NOMO-1 treated with DMSO at 0.1 percent for 48 hours (cell line): Measurements from ENCODE around the gene IGF2BP2.
A peak's percentile ranks its signal among the peaks of the same experiment; 100 is the strongest.

Experiments
- DNase-seq: peaks from one replicate; lab custom pipeline; 2025; ENCODE audit not compliant: unreplicated experiment; lab: John Stamatoyannopoulos, UW

IGF2BP2 gene

DNA sequence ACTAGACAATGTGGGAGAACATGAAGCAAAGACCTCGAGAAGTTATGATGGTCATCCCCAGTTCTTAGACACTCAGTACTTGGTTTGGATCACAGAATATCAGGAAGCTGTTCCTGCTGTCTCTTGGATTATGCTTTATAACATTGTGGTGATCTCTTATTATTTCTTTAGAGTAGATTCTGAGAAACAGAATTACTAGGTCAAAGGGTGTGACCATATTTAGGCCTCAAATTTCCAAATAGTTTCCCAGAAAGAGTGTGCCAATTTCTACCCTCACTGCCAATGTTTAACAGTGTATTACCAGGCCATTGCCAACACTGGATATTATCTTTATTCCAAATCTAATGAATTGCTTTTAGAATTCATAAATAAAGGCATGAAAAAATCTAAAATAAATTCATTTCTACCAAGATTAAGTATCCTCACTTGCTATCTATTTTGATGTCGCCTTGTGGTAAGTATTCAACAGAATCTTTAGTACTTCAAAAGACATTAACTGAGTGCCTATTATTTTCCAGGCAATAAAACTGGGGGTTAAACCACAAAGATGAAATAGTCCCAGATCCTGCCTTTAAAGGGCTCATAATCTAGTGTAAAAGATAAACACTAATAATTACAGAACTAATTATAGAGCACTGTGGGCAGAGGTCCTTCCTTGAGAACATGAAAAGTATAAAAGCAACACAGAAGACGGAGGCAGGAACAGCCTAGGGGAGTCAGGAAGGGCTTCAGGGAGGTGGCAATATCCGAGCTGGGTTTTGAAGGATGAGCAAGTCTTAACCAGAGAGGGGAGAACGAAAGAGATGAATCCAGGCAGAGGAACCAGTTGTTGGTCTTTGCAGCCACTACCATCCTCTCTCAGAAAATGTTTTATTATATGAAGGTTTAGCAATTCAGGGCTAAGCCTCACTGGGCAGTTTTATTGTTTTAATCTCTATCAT lies 86.8 kb downstream of the IGF2BP2 start:
- DNase-seq: no peak

DNA sequence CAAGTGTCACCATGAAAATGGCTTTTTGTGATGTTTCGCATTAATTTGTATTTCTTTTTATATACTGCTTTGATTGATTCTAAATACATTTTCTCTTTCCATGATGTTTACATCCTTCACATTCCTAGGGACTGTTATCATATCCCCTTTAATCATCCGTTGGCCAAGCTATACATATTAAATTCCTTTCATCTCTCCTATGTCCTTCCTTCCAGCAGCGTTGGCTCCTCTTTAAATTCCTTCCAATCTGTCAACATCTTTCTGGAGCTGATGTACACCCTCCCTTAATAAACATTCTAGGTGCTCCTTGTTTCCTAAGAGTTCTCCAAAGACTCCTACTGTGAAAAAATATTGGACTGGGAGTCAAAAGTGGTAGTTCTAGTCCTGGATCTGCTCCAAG lies 87.8 kb downstream of the IGF2BP2 start:
- no peak for DNase-seq

DNA sequence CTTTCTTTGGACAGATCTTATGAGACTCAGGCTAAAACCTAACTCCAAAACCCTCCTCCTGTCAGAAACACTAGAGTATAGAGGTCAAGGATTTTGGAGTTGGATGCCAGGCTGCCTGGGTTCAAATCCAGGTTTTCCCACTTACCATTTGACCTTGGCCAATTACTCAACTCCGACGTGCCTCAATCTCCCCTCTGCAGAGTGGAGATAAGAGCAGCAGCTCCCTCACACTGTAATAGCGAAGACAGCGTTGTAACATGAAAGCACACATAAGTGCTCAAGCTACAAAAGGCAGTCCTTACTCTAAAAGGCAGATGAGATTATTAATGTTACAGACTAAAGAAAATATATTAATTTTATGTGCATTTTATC lies 90.1 kb downstream of the IGF2BP2 start:
- no peak for DNase-seq

DNA sequence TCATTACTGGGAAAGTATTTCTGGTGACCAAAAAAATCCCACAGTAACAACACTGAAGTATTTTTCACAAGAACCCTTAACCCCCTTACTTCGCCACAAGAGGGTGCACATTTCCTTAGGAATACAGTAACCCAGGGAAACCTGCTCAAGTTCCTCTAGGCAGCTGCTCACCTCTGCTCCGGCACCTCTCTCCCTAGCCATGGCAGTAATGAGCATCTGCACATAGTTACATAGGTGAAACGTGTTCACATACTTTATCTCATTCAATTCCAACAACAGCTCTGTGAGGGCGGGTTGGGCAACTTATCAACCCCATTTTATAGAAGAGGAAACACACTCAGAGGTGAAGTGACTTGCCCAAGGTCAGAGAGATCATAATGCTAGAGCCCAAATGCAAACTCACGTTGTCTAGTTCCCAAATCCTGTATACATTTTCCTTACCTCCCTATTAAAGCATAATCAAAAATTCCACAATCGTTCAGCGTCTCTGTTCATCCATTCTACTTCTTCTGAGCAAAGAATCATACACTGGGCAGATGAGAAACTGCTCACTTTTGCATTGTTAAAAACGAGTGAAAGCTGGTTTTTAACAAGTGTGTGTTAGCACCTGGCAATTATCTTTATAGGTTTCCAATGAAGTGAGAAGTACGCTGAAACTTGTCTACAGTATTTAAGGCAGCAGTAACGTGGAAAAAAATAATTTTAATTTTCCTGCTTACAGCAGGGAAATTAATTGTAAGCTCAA lies 90.7 kb downstream of the IGF2BP2 start:
- peak; percentile 77 for DNase-seq

DNA sequence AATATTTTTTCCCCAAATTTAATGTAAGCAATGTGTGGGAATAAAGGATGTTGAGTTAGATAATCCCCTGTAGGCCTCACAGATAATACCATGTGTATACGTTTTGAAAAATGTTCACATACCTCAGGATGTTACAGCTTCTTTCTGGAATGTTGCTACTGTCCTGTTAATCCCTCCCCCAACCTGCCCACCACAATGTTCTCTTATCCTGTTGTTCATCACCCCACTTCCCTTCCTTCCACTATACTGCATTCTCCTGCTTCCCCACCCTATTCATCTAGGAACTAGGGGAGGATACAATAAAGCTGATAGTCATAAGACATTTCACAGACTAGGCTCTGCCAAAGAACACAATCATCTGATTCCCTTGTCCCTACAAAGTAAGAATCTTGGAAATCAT lies 92.1 kb downstream of the IGF2BP2 start:
- DNase-seq: no peak

DNA sequence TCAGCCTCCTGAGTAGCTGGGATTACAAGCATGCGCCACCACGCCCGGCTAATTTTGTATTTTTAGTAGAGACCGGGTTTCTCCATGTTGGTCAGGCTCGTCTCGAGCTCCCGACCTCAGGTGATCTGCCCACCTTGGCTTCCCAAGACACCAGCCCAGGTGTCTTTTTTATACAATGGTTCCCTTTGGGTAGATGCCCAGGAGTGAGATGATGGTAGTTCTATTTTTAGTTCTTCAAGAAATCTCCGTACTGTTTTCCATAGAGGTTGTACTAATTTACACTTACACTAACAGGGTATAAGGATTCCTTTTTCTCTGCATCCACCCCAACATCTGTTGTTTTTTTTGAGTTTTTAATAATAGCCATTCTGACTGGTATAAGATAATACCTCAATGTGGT lies 94.3 kb downstream of the IGF2BP2 start:
- no peak for DNase-seq

DNA sequence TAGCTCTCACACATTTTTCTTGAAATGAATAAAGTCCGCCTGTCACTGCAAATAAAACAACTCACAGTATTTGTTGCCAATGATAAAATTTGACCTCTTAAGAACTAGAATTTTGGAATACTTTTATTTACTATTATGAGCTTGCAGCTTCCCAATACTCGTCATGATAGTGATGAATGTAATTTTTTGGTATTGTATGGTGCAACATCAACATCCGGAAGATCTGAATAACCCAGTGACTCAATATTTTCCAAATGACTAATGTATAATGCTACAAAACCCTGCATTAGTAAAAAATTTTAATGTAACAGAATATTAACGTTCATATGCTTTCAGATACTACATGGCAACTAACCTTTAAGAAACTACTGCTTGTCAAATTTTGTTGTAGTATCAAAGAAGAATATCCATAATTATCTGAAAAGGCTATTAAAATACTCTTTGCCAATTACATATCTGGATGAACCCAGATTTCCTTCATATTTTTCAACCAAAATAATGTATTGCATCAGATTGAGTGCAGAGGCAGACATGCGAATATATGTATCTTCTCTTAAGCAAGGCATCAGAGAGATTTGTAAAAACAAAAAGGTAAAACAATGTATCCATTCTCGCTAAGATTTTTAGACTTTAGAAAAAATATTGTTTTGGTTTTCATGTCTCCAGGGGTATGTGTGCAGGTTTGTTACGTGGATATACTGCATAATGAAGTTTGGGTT lies 95.3 kb downstream of the IGF2BP2 start:
- DNase-seq: peak; percentile 92

DNA sequence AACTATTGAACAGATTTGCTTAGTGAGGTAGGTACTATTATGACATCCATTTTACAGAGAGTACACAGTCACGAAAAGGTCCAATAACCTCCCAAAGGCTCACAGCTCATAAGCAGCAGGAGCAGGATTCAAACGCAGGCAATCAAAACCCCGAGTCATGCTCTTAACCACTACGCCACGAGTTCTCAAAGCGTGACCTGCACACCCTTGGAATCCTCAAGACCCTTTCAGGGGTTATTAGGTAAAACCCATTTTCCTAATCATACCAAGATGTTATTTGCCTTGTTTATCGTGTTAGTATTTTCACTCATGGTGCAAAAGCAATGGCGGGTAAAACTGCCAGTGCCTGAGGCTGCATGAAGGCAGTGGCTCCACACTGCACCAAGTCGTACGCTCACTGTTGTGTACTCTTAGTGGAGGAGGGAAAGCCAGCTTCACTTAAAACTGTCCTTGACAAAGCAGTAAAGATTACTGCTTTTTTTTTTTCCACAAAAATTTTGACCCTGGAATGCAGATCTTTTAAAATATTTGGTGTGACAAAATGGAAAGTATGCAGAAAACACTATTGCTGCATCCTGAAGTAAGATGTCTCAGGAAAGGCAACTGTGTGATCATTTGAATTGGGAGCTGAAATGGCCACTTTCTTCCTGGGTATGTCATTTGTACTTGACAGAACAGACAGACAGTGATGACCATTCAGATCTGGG lies 96.1 kb downstream of the IGF2BP2 start:
- DNase-seq: no peak

DNA sequence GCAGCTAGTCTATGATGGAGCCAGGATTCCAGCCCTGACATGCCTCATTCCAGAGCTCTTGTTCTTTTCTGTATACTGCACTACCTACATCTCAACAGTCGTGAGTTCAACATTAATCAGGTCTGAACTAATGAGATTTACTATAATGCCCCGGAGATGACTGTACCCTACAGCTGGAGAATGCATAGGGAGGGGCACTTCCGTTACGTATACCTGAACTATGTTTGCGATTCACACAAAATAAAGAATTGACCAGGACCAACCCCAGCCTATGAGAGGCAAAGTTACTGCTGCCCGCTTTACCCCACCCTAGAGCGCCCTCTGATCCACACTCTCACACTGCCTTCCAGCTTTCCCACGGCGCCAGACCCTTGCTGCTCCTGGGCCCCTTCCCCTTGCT lies 97.0 kb downstream of the IGF2BP2 start:
- DNase-seq: no peak

DNA sequence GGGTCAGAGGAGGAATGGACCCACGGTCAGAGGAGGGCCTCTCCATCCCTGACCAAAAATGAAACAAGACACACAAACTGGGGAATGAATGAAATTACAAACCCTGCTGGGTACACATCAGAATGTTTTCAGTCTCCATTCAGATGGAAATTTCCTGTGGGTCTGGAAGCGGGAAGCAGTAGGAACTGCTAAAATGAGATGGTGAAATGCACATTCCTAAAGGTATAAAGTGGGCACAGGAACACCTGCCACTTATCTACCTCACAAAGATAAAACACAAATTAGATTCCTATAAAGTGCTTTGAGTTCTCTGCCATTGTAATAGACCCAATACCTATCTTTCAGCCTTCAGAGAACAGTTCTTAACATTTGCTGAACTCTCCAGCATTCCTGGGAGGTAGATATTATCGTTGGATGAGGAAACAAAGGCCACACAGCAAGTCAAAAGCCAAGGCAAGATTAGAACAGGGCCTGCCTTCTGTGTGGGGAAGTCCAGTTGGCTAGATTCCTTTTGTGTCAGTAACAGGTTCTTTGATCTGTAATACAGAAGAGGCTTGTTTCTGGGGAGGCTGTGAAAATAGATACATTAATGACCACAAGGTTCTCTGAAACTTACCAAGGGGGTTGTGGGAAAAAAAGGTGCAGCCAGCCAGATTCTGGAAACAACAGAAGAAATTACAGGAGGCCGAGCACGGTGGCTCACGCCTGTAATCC lies 98.4 kb downstream of the IGF2BP2 start:
- DNase-seq: no peak

DNA sequence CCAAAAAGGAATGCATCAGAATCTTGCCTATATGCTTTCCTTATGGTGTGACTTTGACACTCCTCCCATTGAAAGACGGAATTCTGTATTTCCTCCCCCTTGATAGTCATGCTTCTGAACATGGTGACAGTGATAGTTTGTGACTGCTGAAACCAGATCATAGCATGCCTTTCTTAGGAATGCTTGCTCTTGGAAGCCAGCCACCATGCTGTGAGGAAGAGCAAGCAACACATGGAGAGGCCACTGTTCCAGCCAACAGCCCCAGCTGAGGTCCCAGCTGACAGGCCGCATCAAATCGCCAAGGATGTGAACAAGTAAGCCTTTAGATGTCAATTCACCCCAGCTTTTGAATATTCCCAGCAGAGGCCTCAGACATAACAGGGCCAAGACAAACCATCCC lies 100.1 kb downstream of the IGF2BP2 start:
- DNase-seq: no peak

DNA sequence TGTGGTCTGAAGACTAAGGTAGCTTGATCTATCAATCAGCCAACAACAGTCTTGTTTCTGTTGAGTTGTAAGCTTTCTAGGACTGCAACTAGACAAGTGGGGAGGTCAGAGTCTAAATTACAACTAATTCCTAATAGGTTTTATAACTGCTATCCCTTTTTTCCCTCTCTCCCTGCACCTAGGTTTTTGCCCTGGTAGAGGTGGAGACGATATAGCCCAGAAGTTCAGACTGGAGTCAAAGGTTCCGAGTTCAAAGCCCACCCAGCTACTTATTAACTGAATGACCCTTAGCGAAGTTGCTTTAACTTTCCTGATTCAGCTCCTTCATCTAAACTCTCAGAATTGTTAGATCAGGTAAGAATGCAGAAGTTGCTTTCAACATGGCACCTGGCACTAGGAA lies 100.6 kb downstream of the IGF2BP2 start:
- DNase-seq: no peak

DNA sequence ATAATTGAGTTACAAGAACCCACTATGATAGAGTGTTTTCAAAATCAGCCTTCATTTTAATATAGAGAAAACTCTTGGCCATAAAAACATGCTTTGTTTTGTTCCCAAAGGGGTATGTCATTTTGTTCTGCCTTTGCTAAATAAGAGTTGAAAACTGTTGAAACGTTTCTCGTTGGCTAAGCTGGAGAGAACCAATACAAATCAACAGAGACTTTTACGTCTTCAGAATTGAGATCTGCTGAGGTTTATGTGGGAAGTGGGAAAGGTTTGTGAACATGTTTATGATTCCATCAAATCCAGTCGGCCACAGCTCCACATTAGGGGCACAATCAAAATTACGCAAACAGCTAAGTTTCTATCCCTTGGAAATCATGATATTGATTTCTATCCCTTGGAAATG lies 102.0 kb downstream of the IGF2BP2 start:
- DNase-seq: no peak

DNA sequence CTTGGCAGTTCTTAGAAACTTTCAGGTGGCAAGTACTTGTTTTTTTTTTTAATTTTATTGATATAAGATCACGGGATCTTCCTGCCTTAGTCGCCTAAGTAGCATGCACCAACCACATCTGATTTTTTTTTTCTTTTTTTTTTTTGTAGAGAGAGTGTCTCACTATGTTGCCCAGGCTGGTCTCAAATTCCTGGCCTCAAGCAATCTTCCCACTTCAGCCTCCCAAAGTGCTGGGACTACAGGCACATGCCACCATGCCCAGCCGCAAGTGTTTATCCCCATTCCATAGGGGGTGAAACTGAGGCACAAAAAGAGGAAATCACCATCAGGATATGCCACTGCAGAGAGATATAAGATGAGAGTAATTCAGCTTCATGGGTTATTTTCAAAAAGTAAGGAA lies 102.9 kb downstream of the IGF2BP2 start:
- no peak for DNase-seq

DNA sequence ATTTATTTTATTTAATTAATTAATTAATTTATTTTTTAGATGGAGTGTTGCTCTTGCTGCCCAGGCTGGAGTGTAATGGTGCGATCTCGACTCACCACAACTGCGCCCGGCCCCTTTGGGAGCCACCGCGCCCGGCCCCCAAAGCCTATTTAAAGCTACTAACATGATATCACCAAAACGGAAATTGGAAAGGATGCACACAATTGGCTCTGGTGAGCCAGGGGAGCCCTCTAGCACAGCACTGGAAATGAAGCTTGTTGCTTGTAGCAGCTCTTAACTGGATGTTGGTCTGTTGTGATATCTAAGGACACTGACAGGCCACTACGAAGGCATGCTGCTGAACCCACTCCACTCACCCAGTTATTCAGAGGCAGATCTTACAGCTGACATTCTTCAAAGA lies 104.5 kb downstream of the IGF2BP2 start:
- DNase-seq: peak; percentile 21

DNA sequence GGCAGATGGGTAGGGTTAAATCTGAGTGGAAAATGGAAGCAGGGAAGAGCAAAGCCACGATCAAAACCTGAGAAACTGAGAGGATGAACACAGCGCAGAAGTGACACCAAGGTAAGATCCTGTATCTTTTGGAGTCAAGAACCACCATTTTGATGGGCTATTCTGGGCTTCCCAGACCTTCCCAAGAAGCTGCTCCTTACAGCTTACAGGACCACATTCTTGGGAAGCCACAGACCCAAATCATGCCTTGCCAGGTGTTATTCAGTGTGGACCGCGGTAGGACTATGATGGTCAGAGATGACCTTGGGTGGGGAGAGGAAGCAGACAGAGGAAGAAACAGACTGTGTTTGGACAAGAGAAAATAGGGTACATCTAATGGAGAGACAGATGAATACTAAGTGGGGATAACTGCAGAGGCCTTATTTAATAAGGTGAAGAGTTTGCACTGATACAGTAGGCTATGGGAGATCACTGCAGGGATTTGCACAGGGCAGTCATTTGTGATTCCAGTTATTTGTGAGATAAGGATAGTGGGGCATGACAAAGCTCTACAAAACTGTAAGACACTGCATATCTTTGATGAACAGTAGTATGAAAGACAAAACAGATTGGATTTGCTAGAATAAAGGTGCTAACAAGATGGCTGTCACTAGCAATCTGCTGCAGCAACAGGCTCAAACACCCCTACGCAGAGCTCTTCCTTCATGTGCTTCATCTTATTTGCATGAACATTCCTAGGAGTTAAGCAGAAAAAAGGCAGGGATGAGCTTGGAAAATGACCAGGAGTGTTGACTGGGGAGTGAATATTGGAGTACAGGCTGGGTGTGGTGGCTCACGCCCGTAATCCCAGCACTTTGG lies 105.9 kb downstream of the IGF2BP2 start:
- DNase-seq: no peak

DNA sequence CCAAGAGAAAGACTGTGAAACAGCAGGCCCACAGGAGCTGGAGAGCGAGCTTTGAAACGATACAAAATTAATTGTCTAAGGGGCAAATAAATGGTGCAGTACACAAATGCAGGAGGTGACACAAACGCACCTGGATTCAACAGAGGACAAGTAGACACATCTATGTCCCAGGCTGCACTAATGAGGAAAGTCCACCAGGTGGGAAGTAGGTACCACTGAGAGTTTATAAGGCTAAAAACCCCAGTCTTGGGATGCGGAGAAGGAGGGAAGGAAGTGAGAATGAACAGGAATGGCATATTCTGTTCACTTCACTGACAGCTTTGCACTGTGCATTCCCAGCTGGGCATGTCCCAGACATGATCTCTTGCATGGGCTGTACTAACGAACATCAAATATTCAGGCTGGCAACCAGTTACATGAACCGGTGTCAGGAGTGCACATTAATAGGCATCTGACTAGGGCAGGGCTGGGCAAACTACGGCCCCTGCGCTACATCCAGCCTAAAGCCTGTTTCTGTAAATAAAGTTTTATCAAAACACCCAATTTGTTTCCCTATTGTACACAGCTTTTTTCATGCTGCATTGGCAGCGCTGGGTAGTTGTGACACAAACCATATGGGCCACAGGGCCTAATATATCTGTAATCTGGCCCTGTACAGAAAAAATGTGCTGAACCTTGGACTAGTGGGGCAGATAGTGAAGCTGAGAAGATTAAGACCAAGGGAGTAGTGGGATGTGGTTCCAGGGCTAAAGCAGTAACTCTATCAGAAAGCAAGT lies 107.0 kb downstream of the IGF2BP2 start:
- no peak for DNase-seq

DNA sequence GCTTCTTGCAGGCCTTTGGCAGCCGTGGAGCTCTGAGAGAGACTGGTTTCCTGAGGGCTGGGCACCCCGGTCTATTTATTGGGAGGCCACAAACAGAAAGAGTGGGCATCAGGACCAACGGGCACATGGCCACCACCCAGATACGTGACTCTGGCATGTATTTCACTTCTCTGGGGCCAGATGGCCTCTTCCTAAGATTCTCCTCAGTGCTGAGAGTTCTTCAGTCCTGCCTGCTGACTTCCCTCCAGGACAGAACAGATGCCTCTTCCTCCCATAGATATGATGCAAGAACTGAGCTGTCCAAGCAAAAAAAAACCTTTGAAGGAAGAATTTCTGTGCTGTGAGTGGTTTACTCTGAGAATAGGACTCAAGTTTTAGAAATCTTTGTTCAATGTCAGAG lies 107.7 kb downstream of the IGF2BP2 start:
- DNase-seq: peak; percentile 17
